ENCODE measurements around the gene ENO2.

The ENO2 gene

GRCh38 chr12:6912164-6912935 is 2.0 kb upstream of the ENO2 start:
- no peak for DNase-seq (ENCODE audit: low spot score)

GRCh38 chr12:6914947-6915788 is 788 bp downstream of the ENO2 start:
- no peak for DNase-seq (ENCODE audit: low spot score)

- DNase-seq (ENCODE audit: low spot score), result no peak
These were observed 1.5 kb downstream of the ENO2 start for GRCh38 chr12:6915789-6916285.

DNA sequence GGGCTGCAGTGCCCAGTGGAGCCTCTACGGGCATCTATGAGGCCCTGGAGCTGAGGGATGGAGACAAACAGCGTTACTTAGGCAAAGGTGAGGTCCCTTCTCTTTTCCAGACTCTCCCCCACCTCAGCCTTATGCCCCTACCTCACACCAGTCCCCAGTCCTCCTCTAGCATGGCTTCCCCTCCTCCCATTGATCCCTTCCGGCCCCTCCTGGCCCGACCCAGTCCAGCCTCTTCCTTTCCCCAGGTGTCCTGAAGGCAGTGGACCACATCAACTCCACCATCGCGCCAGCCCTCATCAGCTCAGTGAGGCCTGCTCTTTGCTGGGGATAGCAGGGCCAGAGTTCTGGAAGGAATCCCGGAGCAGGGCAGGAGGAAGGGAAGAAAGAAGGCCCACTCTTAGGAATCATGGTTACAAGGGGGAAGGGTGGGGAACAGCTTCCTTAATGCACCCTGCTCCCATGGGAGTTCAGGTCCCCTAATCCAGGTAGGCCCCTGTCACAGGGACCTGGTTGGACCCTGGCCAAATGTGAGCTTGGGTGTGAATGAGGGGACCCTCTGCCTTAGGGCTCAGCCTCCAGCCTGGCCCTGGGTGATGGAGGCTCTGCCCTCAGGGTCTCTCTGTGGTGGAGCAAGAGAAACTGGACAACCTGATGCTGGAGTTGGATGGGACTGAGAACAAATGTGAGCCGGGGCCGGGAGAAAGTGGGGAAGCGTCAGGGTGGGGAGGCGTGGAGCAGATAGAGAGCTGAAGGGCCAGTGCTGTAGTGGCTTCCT is 2.2 kb downstream of the ENO2 start:
- DNase-seq (ENCODE audit: low spot score), result no peak

- DNase-seq (ENCODE audit: low spot score), result no peak
These were observed 3.3 kb downstream of the ENO2 start for GRCh38 chr12:6917491-6918231.

DNA sequence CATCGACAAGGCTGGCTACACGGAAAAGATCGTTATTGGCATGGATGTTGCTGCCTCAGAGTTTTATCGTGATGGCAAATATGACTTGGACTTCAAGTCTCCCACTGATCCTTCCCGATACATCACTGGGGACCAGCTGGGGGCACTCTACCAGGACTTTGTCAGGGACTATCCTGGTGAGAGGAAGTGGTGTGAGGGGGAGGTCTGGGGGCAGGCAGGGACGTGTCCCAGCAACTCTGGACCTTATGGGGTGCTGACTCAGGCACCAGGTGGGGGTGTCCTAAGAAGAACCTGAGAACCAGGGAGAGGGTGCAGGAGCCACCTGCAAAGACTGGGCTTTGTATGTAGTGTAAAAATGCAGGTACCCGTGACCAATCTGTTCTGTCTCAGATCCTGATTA is 5.2 kb downstream of the ENO2 start:
- no peak for DNase-seq (ENCODE audit: low spot score)

DNA sequence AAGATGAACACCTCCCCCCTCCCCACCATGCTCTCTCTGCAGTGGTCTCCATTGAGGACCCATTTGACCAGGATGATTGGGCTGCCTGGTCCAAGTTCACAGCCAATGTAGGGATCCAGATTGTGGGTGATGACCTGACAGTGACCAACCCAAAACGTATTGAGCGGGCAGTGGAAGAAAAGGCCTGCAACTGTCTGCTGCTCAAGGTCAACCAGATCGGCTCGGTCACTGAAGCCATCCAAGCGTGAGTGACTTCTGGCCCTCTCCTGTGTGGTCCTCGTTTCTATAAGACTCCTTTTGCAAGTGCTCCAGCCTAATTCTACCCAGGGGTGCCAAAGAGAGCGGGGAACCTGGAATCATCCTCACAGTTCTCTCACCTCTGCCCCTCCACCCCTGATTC is 7.2 kb downstream of the ENO2 start:
- DNase-seq (ENCODE audit: low spot score), result no peak

DNA sequence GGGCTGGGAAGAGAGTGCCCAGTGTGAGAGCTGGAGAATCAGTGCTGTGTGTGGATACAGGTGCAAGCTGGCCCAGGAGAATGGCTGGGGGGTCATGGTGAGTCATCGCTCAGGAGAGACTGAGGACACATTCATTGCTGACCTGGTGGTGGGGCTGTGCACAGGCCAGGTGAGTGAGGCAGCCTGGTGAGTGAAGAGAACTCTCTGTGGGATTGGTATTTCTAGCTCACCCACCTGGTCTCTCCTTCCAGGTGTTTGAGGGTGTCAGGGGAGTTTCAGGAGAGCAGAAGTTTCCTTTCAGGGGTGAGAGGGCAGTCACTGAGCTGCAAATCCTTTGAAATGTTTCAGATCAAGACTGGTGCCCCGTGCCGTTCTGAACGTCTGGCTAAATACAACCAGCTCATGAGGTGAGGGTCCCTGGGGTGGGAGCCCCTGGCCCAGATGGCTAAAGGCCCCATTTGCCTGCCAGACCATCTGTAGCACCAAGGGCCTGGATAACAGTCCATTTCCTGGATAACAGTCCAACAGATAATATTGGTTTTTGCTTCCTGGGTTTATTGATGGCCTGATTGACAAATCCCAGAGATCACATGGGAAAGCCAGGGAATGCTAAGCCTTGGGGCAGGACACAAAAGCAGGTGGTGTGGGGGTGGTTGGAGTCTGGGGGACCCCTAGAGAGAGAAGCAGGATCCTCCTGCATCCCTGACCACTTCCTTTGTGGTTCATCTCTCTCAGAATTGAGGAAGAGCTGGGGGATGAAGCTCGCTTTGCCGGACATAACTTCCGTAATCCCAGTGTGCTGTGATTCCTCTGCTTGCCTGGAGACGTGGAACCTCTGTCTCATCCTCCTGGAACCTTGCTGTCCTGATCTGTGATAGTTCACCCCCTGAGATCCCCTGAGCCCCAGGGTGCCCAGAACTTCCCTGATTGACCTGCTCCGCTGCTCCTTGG is 7.9 kb downstream of the ENO2 start:
- no peak for DNase-seq (ENCODE audit: low spot score)

DNA sequence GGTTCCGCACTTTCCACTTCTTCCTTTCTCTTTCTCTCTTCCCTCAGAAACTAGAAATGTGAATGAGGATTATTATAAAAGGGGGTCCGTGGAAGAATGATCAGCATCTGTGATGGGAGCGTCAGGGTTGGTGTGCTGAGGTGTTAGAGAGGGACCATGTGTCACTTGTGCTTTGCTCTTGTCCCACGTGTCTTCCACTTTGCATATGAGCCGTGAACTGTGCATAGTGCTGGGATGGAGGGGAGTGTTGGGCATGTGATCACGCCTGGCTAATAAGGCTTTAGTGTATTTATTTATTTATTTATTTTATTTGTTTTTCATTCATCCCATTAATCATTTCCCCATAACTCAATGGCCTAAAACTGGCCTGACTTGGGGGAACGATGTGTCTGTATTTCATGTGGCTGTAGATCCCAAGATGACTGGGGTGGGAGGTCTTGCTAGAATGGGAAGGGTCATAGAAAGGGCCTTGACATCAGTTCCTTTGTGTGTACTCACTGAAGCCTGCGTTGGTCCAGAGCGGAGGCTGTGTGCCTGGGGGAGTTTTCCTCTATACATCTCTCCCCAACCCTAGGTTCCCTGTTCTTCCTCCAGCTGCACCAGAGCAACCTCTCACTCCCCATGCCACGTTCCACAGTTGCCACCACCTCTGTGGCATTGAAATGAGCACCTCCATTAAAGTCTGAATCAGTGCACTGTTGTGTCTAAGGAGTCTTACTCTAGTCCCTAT is 8.8 kb downstream of the ENO2 start:
- DNase-seq (ENCODE audit: low spot score), result no peak

DNA sequence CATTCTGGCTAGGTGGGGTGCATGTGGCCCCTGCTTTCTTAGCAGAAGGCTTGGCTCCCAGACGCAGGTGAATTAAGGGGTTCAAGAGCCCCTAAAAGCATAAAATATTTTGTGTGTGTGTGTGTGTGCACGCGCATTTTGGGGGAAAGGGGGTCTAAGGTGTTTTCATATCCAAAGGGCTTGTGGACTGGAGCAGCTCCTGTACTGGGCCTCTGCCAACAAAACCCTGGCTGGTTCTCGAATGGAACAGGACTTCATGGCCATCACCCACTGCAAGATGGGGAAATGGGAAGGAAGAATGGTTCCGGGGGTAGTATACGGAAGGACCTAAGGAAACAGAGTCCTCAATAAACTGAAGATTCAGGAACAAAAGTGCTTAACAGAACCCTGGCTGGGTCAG is 9.5 kb downstream of the ENO2 start:
- DNase-seq (ENCODE audit: low spot score), result no peak

GRCh38 chr12:6925239-6925539 is 10.8 kb downstream of the ENO2 start:
- no peak for DNase-seq (ENCODE audit: low spot score)

DNA sequence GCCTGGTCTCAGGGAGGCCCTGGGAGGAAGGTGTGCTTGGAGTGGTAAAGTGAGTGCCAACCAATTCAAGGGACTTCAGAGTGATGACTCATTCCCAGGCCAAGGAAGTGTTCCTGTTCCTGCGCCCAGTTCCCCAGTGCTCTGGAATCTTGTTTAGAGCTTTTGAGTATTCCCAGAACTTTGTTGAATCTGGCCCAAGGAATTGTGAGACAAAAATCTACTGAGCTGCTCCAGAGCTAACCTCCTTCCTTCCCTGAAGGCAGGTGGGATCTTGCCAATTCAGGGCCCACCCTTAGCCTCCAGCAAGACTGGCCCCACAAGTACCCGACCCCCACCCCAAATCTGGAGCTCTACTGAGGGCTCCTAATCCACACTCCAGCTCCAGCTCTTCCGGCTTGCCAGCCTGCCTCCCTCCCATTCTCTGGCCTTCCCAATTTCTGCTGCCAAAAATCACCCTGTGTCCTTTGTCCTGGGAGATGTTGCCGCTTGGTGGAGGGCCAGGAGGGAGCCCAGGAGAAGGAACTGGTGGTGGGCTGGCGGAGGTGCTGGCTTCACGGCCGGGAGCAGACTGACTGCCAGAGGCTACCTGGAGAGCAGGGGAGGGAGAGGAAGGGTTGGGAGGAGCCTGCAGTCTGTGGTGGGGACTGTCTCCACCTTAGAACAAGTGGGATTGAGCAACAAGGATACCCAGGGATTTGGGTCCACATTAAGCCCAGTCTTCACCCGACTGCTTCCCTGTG is 11.3 kb downstream of the ENO2 start:
- peak; percentile 76 for DNase-seq (ENCODE audit: low spot score)

GRCh38 chr12:6927379-6928021 is 13.1 kb downstream of the ENO2 start, which contains the start of gene ATN1:
Gene ATN1, plus strand, starts transcription at chr12:6927959. Its CDS starts 6,043 bp downstream, at chr12:6934002.
- peak; percentile 86 for DNase-seq (ENCODE audit: low spot score)

DNA sequence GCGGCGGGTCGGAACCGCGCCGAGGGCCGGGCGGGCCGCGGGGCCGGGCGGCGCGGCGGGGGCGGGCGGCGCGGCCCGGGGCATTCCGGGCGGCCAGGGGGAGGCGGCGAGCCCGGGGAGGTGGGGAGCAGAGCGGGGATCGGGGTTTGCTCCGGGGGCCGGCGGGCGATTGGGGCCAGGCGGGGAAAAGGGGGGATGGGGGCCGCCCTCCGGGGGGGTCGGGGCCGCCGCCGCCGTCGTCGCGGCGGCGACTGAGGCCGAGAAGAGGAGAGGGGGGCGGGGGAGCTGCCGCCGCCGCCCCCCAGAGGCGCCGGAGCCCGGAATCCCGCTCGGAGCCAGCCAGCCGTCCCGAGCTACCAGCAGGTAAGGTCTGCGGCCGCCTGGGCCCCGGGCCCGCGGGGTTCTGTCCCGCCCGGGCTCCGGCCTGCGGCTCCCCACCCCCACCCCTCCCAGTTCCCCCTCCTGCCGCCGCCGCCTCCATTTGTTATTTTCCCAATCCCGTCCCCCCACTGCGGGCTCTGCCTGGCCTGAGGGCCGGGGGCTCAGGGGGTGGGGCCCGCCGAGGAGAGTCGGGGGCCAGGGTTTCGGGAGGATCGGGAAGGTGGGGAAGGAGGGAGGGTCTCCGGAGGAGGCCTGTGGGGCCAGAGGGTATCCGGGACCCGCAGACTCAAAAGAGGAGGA is 13.8 kb downstream of the ENO2 start:
- peak; percentile 59 for DNase-seq (ENCODE audit: low spot score)

DNA sequence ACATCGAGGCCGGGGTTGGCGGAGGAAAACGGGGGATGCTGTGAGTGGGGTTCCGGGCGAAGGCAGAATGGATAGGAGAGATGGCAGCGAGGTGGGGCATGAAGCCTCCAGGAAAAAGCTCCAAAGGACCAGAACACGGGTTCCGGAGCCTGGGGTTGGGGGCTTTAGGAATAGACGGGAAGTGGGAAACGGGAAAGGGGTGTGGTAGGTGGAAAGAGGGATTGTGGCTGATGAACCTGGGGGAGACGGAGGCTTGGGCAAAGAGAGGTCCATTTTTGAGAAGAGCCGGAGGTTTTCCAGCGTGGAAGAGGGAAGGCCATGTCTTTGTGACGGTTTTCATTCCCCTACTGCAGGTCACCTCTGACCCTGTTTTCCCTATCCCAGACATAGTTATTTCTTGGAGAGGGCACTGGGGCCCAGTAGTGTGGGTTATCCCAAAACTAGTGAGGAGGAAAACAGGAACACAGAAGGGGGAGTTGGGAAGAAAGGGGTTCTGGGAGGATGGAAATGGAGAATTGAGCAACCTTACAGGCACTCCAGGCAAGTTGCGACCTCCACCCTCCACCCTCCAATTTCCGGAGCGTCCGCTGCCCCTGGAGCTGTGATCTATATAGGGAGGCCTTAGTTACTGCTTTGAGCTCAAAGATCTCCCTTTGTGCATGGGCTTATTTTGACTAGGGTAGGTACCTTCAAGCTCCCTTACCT is 14.5 kb downstream of the ENO2 start:
- DNase-seq (ENCODE audit: low spot score), result peak; percentile 8

- no peak for DNase-seq (ENCODE audit: low spot score)
These were observed 15.4 kb downstream of the ENO2 start for GRCh38 chr12:6929466-6930452.

Measured in GM03348 (cell line).